Coronary artery (tissue), 2 donors: Measurements from ENCODE around the gene PITPNM1.

Source experiments
- DNase-seq: peaks from one replicate; pipeline ENCODE4 v3.0.0-alpha.2; 2017; ENCODE audit warnings: low spot score
- H3K27ac ChIP-seq, 2 donors: fragments of 200-600 bp; sonication (generic); one replicate each; pipeline ENCODE4 v1.5.1; 2016 to 2019
- H3K4me3 ChIP-seq: fragments of 200-600 bp; sonication (generic); 2 replicates; pipeline ENCODE4 v1.5.1; 2016; ENCODE audit warnings: mild to moderate bottlenecking, moderate library complexity
- TF ChIP-seq, protein P1 (sequence below): fragments of 200-600 bp; sonication (generic); IDR thresholded peaks from one replicate; pipeline ENCODE4 v1.5.1; 2019; ENCODE audit warnings: antibody characterized with exemption

The PITPNM1 gene

DNA sequence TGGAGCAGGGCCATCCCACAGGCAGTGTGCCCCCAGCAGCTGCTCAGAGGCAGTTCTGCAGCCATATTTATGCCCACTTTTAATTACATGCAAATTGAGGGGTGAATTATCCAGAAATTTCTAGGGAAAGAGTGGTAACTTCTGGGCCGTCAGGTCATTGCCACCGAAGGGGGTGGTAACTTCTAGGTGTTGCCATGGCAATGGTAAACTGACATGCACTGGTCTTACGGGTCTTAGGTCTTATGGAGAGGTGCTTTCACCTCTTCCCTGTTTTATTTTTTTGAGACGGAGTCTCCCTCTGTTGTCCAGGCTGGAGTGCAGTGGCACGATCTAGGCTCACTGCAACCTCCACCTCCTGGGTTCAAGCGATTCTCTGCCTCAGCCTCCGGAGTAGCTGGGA is 32.3 kb downstream of the PITPNM1 start:
- H3K27ac ChIP-seq: no peak overlapping the region
- no peak overlapping the region for H3K4me3 ChIP-seq
- TF ChIP-seq, protein P1, sequence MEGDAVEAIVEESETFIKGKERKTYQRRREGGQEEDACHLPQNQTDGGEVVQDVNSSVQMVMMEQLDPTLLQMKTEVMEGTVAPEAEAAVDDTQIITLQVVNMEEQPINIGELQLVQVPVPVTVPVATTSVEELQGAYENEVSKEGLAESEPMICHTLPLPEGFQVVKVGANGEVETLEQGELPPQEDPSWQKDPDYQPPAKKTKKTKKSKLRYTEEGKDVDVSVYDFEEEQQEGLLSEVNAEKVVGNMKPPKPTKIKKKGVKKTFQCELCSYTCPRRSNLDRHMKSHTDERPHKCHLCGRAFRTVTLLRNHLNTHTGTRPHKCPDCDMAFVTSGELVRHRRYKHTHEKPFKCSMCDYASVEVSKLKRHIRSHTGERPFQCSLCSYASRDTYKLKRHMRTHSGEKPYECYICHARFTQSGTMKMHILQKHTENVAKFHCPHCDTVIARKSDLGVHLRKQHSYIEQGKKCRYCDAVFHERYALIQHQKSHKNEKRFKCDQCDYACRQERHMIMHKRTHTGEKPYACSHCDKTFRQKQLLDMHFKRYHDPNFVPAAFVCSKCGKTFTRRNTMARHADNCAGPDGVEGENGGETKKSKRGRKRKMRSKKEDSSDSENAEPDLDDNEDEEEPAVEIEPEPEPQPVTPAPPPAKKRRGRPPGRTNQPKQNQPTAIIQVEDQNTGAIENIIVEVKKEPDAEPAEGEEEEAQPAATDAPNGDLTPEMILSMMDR: no peak
- DNase-seq: no peak

DNA sequence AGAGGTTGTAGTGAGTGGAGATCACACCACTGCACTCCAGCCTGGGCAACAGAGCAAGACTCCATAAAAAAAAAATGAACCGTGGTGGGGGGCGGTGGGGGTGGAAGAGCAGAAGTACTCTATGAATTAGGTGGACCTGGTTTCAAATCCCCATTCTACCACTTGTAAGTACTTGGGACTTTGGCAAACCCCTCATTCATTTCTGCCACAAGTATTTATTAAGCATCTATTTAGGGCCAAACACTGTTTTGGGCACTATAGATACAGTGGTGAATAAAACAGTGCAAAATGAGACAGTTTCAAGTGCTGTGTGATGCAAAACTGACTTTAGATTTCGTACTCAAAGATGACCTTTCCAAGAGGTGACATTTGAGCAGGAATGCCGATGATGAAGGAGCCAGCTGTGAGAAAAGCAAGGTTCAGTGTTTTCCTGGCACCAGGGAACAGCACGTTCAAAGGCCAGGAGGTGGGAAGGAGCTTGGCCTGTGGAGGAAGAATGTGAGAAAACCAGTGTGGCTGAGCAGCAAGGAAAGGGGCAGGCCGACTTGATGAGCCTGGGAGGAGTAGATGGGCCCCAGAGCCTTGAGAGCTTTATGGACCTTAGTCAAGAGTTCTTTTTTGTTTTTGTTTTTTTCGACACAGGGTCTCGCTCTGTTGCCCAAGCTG is 34.7 kb downstream of the PITPNM1 start:
- DNase-seq: no peak
- TF ChIP-seq, protein P1: no peak
- Histone ChIP-seq H3K4me3 (no peak overlapping the region), H3K27ac (no peak overlapping the region)

DNA sequence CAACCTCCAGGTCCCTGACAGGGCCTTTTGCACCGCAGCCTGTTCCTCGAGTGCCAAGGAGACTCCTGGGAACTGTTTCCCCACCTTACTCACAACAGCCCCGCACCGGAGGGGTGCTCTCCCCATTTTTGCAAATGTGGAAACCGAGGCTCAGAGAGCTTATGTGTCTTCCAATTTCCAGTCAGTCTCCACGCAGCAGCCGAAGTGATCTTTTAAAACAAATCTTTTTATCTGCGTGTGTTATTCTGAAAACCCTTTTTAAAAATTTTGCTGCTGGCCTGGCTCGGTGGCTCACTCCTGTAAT is 35.7 kb downstream of the PITPNM1 start:
- TF ChIP-seq, protein P1: no peak
- DNase-seq: no peak
- Histone ChIP-seq H3K27ac (peak overlapping the region; percentile 77 to 91), H3K4me3 (peak overlapping the region; percentile 93)

DNA sequence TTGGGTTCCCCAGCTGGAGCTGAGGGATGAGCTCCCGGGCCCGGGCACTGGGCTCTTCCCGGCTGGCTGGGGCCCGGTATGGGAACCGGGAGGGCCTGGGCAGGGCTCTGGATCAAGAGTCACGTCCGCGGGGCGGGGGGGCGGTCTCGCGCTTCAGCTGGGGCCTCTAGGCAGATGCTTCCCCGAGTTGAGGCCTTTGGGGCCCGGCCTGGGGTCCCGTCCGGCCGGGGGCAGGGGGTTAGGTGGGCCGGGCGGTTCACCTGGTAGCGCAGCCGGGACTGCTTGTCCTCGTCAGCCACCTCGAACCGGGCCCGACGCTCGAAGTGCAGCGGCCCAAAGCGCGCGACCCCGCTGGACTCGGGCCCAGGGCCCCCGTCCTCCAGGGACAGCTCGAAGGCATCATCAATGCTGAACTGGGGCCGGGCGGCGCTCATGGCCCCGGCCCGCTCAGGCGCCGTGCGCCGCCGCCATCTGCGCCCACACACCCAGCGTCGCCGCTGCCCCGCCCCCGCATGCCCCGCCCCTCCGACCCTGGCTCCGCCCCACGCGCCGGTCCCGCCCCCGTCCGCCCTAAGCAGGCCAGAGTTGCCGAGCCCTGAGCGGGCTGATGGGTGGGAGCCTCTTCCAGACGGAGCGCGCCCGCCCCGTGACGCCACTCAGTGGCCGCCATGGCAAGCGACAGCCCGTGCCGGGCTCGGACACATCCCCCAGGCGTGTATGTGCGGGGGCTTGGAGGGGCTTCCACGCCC is 36.2 kb downstream of the PITPNM1 start, which contains the start of gene TMEM134:
TSS of gene TMEM134 (minus strand) at position 493 of the 749 bp plus-strand sequence. CDS start at position 434, 59 bp downstream.
- TF ChIP-seq, protein P1: no peak

DNA sequence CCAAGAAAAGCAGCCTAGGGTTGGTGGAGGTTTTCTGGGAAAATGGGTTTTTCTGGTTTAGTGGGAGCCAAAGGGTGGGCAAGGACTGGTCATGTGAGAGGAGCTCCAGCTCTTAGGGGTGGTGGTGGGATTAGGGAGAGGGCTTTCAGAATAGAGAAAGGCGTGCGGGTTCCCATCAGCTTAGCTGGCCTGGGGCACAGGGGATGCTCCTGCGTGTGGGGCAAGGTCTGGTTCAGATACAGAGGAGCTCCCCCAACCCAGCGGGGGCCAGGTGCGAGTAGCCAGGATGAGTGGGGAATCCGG is 36.8 kb downstream of the PITPNM1 start:
- Histone ChIP-seq H3K27ac (peak overlapping the region; percentile 77 to 91), H3K4me3 (peak overlapping the region; percentile 93)
- TF ChIP-seq, protein P1: no peak
- no peak for DNase-seq

More for the DNA sequence above, 36.2 kb downstream of the PITPNM1 start, which contains the start of gene TMEM134:
- Histone ChIP-seq H3K27ac (peak within 1 kb of the TSS; percentile 77 to 91), H3K4me3 (peak within 1 kb of the TSS; percentile 93)
- DNase-seq: peak; percentile 96

DNA sequence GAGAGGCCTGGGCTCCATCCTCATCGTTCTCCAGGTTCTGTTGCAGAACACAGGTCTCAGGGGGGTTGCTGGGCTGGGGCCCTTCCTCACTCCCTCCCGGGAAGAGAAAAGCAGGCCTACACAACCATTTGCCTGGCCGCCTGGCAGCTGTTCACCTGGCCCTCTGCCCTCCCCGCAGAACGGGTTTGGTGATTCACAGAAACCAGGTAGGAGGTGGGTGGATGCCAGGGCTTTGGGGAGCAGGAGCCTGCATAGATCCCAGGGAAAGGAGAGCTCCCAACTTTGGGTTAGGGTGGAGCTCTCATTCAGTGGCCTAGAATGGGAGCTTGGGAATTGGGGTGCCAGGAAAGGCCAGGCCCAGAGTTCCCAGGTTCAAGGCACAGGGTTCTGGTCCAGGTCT is 37.1 kb downstream of the PITPNM1 start:
- peak overlapping the region; percentile 77 to 91 for H3K27ac ChIP-seq
- DNase-seq: no peak
- H3K4me3 ChIP-seq: peak overlapping the region; percentile 93
- TF ChIP-seq, protein P1: no peak
